Activated naive CD4-positive, alpha-beta T cell treated with anti-CD3 and anti-CD28 coated beads, Interleukin-2, amount 50 U/mL, for 72 hours (primary cell): ENCODE results near the gene VWDE. TPM values are rescaled to one million over a fixed set of nuclear protein-coding genes. Genes with fewer than 3 reads are reported as not detected.

Experiments
- ATAC-seq, 2 donors: fragments of 150-1000 bp; cut with Tn5 transposase; 2 replicates each; pipeline ENCODE4 v1.10.0; 2021; ENCODE audit warnings: mild to moderate bottlenecking in 2 of 2, moderate library complexity in 2 of 2
- DNase-seq, 2 donors: peaks; one replicate each; pipeline ENCODE4 v3.0.0; 2021 to 2022; ENCODE audit warnings: low spot score in 2 of 2
- H3K27ac Mint-ChIP-seq, 2 donors: one replicate each; pipeline ENCODE4 v1.8.0; 2022; ENCODE audit warnings: mild to moderate bottlenecking in 2 of 2, mixed read lengths in 2 of 2
- H3K36me3 Mint-ChIP-seq, 2 donors: one replicate each; pipeline ENCODE4 v1.8.0; 2022; ENCODE audit warnings: mixed read lengths in 2 of 2
- H3K9me3 Mint-ChIP-seq, 2 donors: one replicate each; pipeline ENCODE4 v1.8.0; 2022; ENCODE audit warnings: mixed read lengths in 2 of 2
- total RNA-seq, 2 donors: library from RNA; stranded (reverse); gene quantifications; one replicate each; pipeline ENCODE4 v1.2.3, GENCODE V29; 2022

The VWDE gene
- total RNA-seq, 2 donors from 2014 or later, result 2.6 to 6.3 TPM

GRCh38 chr7:12373580-12374263 lies 29.9 kb downstream of the VWDE start:
- Mint-ChIP-seq H3K27ac (no peak overlapping the region), H3K36me3 (no peaks in the 10 kb centered on the region), H3K9me3 (no peaks in the 10 kb centered on the region)
- no peak for DNase-seq
- no peak for ATAC-seq

- no peaks in the 10 kb centered on the region for H3K9me3 Mint-ChIP-seq
- DNase-seq (no peak), ATAC-seq (no peak)
- no peak overlapping the region for H3K27ac Mint-ChIP-seq
- no peaks in the 10 kb centered on the region for H3K36me3 Mint-ChIP-seq
These were observed 33.4 kb downstream of the VWDE start for GRCh38 chr7:12370249-12370648.

DNA sequence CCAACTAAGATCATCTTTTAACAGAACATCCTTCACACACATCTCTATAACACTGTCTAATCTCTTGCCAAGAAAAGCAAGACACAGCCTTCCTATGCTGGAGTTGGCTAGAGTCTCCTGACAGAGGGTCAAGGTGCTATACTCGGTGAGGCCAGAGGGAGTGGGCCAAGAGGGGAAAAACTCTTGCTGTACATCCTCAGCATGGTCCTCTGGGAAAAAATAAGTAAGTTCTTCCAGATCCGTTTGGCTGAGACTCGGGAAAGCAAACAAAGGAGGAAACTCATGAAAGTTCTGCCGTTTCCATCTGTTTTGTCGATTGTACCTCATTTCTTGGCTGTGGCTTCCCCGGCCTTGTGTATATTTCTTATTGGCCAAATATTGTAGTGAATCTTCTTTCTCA lies 33.9 kb downstream of the VWDE start:
- H3K36me3 Mint-ChIP-seq, result no peaks in the 10 kb centered on the region
- no peak for ATAC-seq
- H3K9me3 Mint-ChIP-seq, result no peaks in the 10 kb centered on the region
- no peak overlapping the region for H3K27ac Mint-ChIP-seq
- no peak for DNase-seq

- DNase-seq (no peak), ATAC-seq (no peak)
- Mint-ChIP-seq H3K9me3 (no peaks in the 10 kb centered on the region), H3K36me3 (no peaks in the 10 kb centered on the region), H3K27ac (no peak overlapping the region)
These were observed 34.6 kb downstream of the VWDE start for GRCh38 chr7:12369072-12369471.

GRCh38 chr7:12360948-12361347 lies 42.7 kb downstream of the VWDE start:
- Mint-ChIP-seq H3K27ac (no peak overlapping the region), H3K9me3 (no peaks in the 10 kb centered on the region), H3K36me3 (no peaks in the 10 kb centered on the region)
- DNase-seq, result no peak
- no peak for ATAC-seq

GRCh38 chr7:12358694-12359093 lies 45.0 kb downstream of the VWDE start:
- H3K36me3 Mint-ChIP-seq, result peaks cover 0 to 4% of the 10 kb centered on the region in 2 donors
- ATAC-seq (no peak), DNase-seq (no peak)
- H3K9me3 Mint-ChIP-seq, result no peaks in the 10 kb centered on the region
- H3K27ac Mint-ChIP-seq, result no peak overlapping the region

- no peak for ATAC-seq
- Mint-ChIP-seq H3K9me3 (no peaks in the 10 kb centered on the region), H3K27ac (no peak overlapping the region), H3K36me3 (peaks cover 0 to 7% of the 10 kb centered on the region in 2 donors)
- no peak for DNase-seq
These were observed 46.2 kb downstream of the VWDE start for GRCh38 chr7:12357508-12357907.

- Mint-ChIP-seq H3K36me3 (peaks cover 0 to 7% of the 10 kb centered on the region in 2 donors), H3K9me3 (no peaks in the 10 kb centered on the region), H3K27ac (no peak overlapping the region)
- no peak for DNase-seq
- ATAC-seq, result no peak
These were observed 51.8 kb downstream of the VWDE start for GRCh38 chr7:12351843-12352242.

DNA sequence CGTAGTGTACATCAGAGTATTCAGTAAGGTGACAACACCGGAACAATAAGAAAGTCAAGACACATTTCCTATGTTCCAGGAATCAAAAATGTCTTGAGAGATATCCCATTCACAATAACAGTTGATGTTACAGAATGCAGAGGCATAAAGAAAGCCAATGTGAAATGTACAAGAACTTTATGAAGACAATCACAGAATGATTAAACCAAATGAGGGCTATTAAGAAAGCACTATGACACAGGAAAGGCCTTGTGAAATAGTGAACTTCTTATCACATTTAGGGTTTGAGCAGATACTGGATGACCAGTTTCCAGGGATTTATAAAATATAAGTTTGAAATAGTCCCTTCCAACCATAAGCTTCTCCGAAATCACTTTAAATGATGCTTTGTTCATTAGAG lies 52.7 kb downstream of the VWDE start:
- no peaks in the 10 kb centered on the region for H3K9me3 Mint-ChIP-seq
- H3K27ac Mint-ChIP-seq, result no peak overlapping the region
- DNase-seq (no peak), ATAC-seq (no peak)
- H3K36me3 Mint-ChIP-seq, result peaks cover 0 to 7% of the 10 kb centered on the region in 2 donors

- ATAC-seq, result no peak
These were observed 66.6 kb downstream of the VWDE start for GRCh38 chr7:12337095-12337494.

GRCh38 chr7:12328888-12329770 lies 74.5 kb downstream of the VWDE start:
- no peaks in the 10 kb centered on the region for H3K9me3 Mint-ChIP-seq
- ATAC-seq, result no peak
- no peak for DNase-seq
- no peak overlapping the region for H3K27ac Mint-ChIP-seq
- H3K36me3 Mint-ChIP-seq, result no peaks in the 10 kb centered on the region

More at GRCh38 chr7:12337095-12337494, 66.6 kb downstream of the VWDE start:
- Mint-ChIP-seq H3K9me3 (no peaks in the 10 kb centered on the region), H3K36me3 (no peaks in the 10 kb centered on the region), H3K27ac (no peak overlapping the region)
- no peak for DNase-seq

DNA sequence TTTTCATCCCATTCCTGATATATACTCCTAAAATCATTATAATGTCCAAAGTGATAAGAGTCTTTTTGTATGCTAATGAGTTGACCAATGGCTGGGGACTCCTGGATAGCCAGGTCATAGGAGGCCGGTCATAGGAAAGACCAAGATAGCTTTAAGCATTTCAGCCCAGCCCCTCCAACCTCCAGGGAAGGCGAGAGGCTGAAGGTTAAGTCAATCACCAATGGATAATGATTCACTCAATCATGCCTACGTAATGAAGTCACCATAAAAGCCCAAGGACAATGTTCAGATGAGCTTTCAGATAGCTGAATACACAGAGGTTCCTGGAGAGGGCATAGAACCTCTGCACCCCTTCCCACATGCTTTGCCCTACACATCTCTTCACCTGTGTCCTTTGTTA lies 75.7 kb downstream of the VWDE start:
- no peaks in the 10 kb centered on the region for H3K9me3 Mint-ChIP-seq
- ATAC-seq, result no peak
- H3K27ac Mint-ChIP-seq, result no peak overlapping the region
- DNase-seq, result no peak
- H3K36me3 Mint-ChIP-seq, result no peaks in the 10 kb centered on the region

DNA sequence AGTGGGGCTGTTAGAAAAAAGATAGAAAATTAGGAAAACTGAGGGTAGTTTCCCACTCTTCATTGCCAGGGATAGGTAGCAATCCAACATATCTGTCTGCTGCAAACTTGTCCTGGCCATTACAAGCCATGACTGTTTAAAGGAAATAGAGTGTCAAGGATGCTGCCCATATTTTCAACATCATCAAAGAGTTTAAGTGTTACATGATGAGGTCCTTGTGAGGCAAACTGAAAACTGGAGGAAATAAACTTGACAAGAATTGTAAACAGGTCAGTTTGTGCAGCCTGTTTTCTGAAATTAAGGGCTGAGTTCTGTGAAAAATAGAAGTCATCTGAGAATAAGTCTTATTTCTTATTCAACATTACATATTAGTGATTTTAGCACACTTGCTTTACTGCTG lies 78.0 kb downstream of the VWDE start:
- H3K27ac Mint-ChIP-seq, result no peak overlapping the region
- H3K9me3 Mint-ChIP-seq, result no peaks in the 10 kb centered on the region
- DNase-seq (no peak), ATAC-seq (no peak)
- H3K36me3 Mint-ChIP-seq, result no peaks in the 10 kb centered on the region

- Mint-ChIP-seq H3K36me3 (no peaks in the 10 kb centered on the region), H3K9me3 (no peaks in the 10 kb centered on the region), H3K27ac (no peak overlapping the region)
- no peak for ATAC-seq
- no peak for DNase-seq
These were observed 80.2 kb downstream of the VWDE start for GRCh38 chr7:12323415-12323814.

DNA sequence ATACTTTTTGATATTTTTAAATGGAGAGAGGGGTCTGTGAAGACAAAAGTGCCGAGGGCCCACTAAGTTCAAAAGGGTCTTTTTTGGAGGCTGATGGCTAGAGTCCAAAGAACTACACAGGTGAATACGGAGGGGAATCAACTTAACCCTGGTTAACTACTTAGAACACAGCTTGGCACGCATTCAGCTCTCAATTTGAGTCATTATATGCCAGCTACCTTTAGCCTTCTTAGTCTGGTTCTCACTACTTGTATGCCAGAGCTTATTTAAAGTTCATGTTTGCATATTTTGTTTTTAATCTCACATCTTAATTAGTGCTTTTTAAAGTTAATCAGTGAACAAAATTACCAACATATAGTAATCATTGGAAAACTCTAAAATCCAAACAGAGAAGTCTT lies 80.8 kb downstream of the VWDE start:
- no peak for DNase-seq
- H3K27ac Mint-ChIP-seq, result no peak overlapping the region
- no peaks in the 10 kb centered on the region for H3K36me3 Mint-ChIP-seq
- peak; percentile 34 to 63 for ATAC-seq
- no peaks in the 10 kb centered on the region for H3K9me3 Mint-ChIP-seq

DNA sequence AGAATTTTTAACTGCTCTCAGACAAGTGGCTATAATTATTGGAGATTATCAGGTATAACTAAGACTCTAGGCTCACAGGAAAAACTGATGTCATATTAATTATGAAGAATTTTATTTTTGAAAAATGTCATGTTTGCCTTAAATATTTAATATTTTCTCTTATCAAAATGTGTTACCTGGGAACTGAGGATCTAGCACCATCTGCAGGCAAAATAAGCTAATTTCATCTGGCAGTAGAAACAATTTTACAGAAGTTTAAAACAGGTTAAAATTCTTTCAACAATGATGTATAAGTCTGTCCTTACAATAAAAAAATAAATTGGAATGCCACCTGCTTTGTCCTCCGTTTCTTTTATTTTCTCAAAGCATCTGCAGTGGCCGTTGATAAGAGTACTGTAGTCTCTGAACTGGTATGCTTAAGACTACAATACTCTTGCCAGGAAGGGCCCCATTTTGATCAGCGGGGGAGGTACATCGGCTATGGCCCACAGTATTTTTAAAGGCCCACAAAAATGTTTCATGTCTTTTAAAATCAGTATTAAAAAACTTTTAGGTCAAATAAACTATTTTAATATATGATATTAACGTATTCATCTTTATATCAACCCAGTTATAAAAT lies 81.3 kb downstream of the VWDE start:
- DNase-seq (no peak), ATAC-seq (no peak)
- Mint-ChIP-seq H3K9me3 (no peaks in the 10 kb centered on the region), H3K27ac (no peak overlapping the region), H3K36me3 (no peaks in the 10 kb centered on the region)

DNA sequence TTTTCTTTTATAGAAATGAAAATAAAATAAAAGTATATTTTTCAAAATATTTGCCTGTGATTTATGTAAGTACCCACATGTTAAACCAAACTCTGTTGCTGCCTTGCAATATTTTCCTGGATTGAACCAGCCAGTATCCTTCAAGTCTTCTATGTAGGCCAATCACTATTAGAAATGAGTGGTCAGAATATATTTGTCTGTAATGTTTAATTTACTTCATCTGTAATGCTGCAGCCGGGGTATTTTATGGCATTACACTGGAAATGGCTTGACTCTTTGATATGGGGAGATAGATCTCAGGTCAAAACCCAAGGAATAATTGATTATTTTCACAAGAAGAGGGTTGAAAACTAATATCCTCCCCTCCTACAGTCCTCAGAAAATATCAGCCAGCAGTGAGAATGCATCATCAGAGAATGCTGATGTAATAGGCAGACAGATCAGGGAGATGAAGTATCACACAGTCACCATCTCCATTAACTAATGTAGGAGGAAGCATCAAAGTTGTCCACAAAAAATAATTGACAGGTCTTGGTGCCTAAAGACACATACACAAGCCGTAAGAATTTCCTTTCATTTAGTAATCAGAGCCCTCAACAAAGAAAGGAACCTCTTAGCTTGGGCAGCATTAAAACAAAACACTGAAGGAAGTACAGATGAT lies 82.5 kb downstream of the VWDE start:
- Mint-ChIP-seq H3K36me3 (no peaks in the 10 kb centered on the region), H3K27ac (no peak overlapping the region), H3K9me3 (no peaks in the 10 kb centered on the region)
- no peak for DNase-seq
- ATAC-seq, result no peak
